Stimulated activated CD4-positive, alpha-beta T cell treated with anti-CD3 and anti-CD28 coated beads, Interleukin-12 subunit alpha, Interleukin-12 subunit beta, amount 100 ng/mL, for 4 hours (primary cell): ENCODE results near the gene GHRHR.

Experiments used
- DNase-seq: peaks from one replicate; pipeline ENCODE4 v3.0.0-alpha.2; 2020

The GHRHR gene

GRCh38 chr7:30987178-30987577 is 23.4 kb downstream of the GHRHR start:
- no peak for DNase-seq

- DNase-seq, result no peak
Observed at GRCh38 chr7:30987936-30988335, 24.2 kb downstream of the GHRHR start.

- no peak for DNase-seq
Observed at GRCh38 chr7:30988351-30989005, 24.7 kb downstream of the GHRHR start.

- no peak for DNase-seq
Observed at GRCh38 chr7:30989008-30989823, 25.5 kb downstream of the GHRHR start.

GRCh38 chr7:30989824-30990672 is 26.3 kb downstream of the GHRHR start:
- no peak for DNase-seq

GRCh38 chr7:30990673-30991170 is 27.0 kb downstream of the GHRHR start:
- no peak for DNase-seq

GRCh38 chr7:30992414-30992813 is 28.7 kb downstream of the GHRHR start:
- DNase-seq, result no peak

GRCh38 chr7:30994206-30995100 is 30.7 kb downstream of the GHRHR start:
- no peak for DNase-seq

GRCh38 chr7:30995536-30995935 is 31.8 kb downstream of the GHRHR start:
- DNase-seq, result no peak

GRCh38 chr7:30996256-30996655 is 32.5 kb downstream of the GHRHR start:
- no peak for DNase-seq

GRCh38 chr7:30996883-30997282 is 33.1 kb downstream of the GHRHR start:
- DNase-seq, result no peak

- DNase-seq, result no peak
Observed at GRCh38 chr7:30997316-30997715, 33.6 kb downstream of the GHRHR start.

- DNase-seq, result no peak
Observed at GRCh38 chr7:30998180-30998579, 34.4 kb downstream of the GHRHR start.

- DNase-seq, result no peak
Observed at GRCh38 chr7:31000161-31000693, 36.5 kb downstream of the GHRHR start.

- DNase-seq, result no peak
Observed at GRCh38 chr7:31000779-31001178, 37.0 kb downstream of the GHRHR start.

GRCh38 chr7:31002256-31002655 is 38.5 kb downstream of the GHRHR start:
- no peak for DNase-seq

GRCh38 chr7:31003097-31003496 is 39.3 kb downstream of the GHRHR start:
- no peak for DNase-seq

GRCh38 chr7:31003721-31004120 is 40.0 kb downstream of the GHRHR start:
- DNase-seq, result no peak

- DNase-seq, result no peak
Observed at GRCh38 chr7:31004393-31004792, 40.6 kb downstream of the GHRHR start.

- DNase-seq, result no peak
Observed at GRCh38 chr7:31006857-31007256, 43.1 kb downstream of the GHRHR start.

GRCh38 chr7:31007634-31008033 is 43.9 kb downstream of the GHRHR start:
- DNase-seq, result no peak

GRCh38 chr7:31014826-31015225 is 51.1 kb downstream of the GHRHR start:
- no peak for DNase-seq
